HCT116 (cell line): ENCODE results near the gene ZNF648. TPM values are rescaled to one million over a fixed set of nuclear protein-coding genes. Genes with fewer than 3 reads are reported as not detected.

Experiments used
- ATAC-seq: fragments of 200-7000 bp; cut with Tn5 transposase; 2 replicates; pipeline ENCODE4 v1.9.1; 2020; ENCODE audit warnings: mild to moderate bottlenecking, moderate library complexity
- BruUV-seq: library from RNA; stranded (reverse); fragments of 400-500 nt; replicated peaks from 2 replicates; lab custom pipeline; 2021; lab: Mats Ljungman, UMichigan
- CTCF ChIA-PET: fragments of 300-600 bp; sonication (Branson Sonifier 250); formaldehyde crosslinking; loops from one replicate; lab custom pipeline; 2021; ENCODE audit warnings: antibody characterized with exemption; lab: Charles Lee
- POLR2A ChIA-PET: fragments of 300-600, 350-600 bp; sonication (Branson Sonifier 250); formaldehyde crosslinking; loops from one replicate; lab custom pipeline; 2021; ENCODE audit warnings: antibody characterized with exemption; lab: Charles Lee
- RAD21 ChIA-PET, 2 experiments: fragments of 300-600 bp; sonication (Branson Sonifier 250); formaldehyde crosslinking; loops; one replicate each; lab custom pipeline; 2023; ENCODE audit warnings: low total read pairs in 2 of 2; ENCODE audit not compliant: uncharacterized antibody in 2 of 2, unreplicated experiment in 2 of 2, low non-redundant PET in 1 of 2; lab: Charles Lee
- DNase-seq: peaks from one replicate; pipeline ENCODE4 v3.0.0-alpha.2; 2010; ENCODE audit warnings: low read depth, low spot score
- H2AFZ ChIP-seq: fragments of 200-600 bp; shearing (Covaris generic), sonication (generic); 2 replicates; pipeline ENCODE4 v1.6.1; 2017; ENCODE audit warnings: low read depth, mixed run types, mixed read lengths, antibody characterized with exemption, low read length; ENCODE audit not compliant: poor library complexity, severe bottlenecking
- H3K27ac ChIP-seq: 2 replicates; pipeline ENCODE4 v1.5.1; 2012; ENCODE audit warnings: low read depth, low read length
- H3K27me3 ChIP-seq: fragments of 200-600 bp; sonication (generic); 2 replicates; pipeline ENCODE4 v1.6.1; 2016; ENCODE audit warnings: mixed run types, low read length, mixed read lengths; ENCODE audit not compliant: insufficient read depth
- H3K36me3 ChIP-seq, 2 experiments: fragments of 200-500 bp in 1 of 2; fragments of 200-600 bp in 1 of 2; sonication (Bioruptor generic) in 1 of 2; sonication (generic) in 1 of 2; 2 replicates each; pipeline versions ENCODE4 v1.5.1 to v1.6.1; 2014 to 2016; ENCODE audit warnings: low read length in 2 of 2, inconsistent platforms in 1 of 2, mixed read lengths in 1 of 2, mixed run types in 1 of 2; ENCODE audit not compliant: insufficient read depth in 2 of 2, control insufficient read depth in 1 of 2
- H3K4me1 ChIP-seq, 2 experiments: fragments of 200-600 bp in 1 of 2; sonication (generic) in 1 of 2; 2 replicates each; pipeline versions ENCODE4 v1.5.1 to v1.6.1; 2012 to 2017; ENCODE audit warnings: low read length in 2 of 2, inconsistent platforms in 1 of 2, mild to moderate bottlenecking in 1 of 2, mixed read lengths in 1 of 2, mixed run types in 1 of 2, moderate library complexity in 1 of 2; ENCODE audit not compliant: insufficient read depth in 2 of 2, control insufficient read depth in 1 of 2
- H3K4me2 ChIP-seq: fragments of 200-600 bp; sonication (generic); 2 replicates; pipeline ENCODE4 v1.6.1; 2017; ENCODE audit warnings: mixed run types, low read length, mixed read lengths
- H3K4me3 ChIP-seq, 2 experiments: fragments of 200-600 bp in 1 of 2; sonication (generic) in 1 of 2; replicated peaks in 1 of 2; 2 replicates each; pipeline ENCODE4 v1.5.1; 2011 to 2016; ENCODE audit warnings: low read length in 2 of 2, control low read depth in 1 of 2, low read depth in 1 of 2, mild to moderate bottlenecking in 1 of 2, mixed read lengths in 1 of 2, mixed run types in 1 of 2
- H3K79me2 ChIP-seq: fragments of 200-600 bp; sonication (generic); 2 replicates; pipeline ENCODE4 v1.6.1; 2017; ENCODE audit warnings: mild to moderate bottlenecking, mixed run types, low read length, moderate library complexity, mixed read lengths; ENCODE audit not compliant: insufficient read depth
- H3K9ac ChIP-seq: fragments of 200-600 bp; sonication (generic); 2 replicates; pipeline ENCODE4 v1.6.1; 2016; ENCODE audit warnings: low read length, mixed read lengths
- H3K9me2 ChIP-seq: fragments of 200-600 bp; sonication (generic), shearing (Covaris generic); 2 replicates; pipeline ENCODE4 v1.6.1; 2017; ENCODE audit warnings: mixed run types, mild to moderate bottlenecking, moderate library complexity; ENCODE audit not compliant: insufficient read depth
- H3K9me3 ChIP-seq, 2 experiments: fragments of 200-500 bp in 1 of 2; fragments of 200-600 bp in 1 of 2; sonication (Bioruptor generic) in 1 of 2; sonication (generic) in 1 of 2; 2 replicates each; pipeline ENCODE4 v1.6.1; 2014 to 2017; ENCODE audit warnings: low read length in 2 of 2, mixed read lengths in 2 of 2, inconsistent platforms in 1 of 2, low read depth in 1 of 2, mild to moderate bottlenecking in 1 of 2, mixed run types in 1 of 2, moderate library complexity in 1 of 2; ENCODE audit not compliant: control insufficient read depth in 1 of 2, insufficient read depth in 1 of 2
- H4K20me1 ChIP-seq: fragments of 200-600 bp; sonication (generic), shearing (Covaris generic); 2 replicates; pipeline ENCODE4 v1.6.1; 2017; ENCODE audit warnings: mixed run types, mild to moderate bottlenecking, moderate library complexity; ENCODE audit not compliant: insufficient read depth
- ATF3 ChIP-seq: IDR thresholded peaks from 2 replicates; pipeline ENCODE4 v1.6.1; 2012
- CBX3 ChIP-seq: IDR thresholded peaks from 2 replicates; pipeline ENCODE4 v1.6.1; 2012; ENCODE audit warnings: low read depth
- CEBPB ChIP-seq: IDR thresholded peaks from 2 replicates; pipeline ENCODE4 v1.6.1; 2012; ENCODE audit warnings: low read depth
- EGR1 ChIP-seq: IDR thresholded peaks from 2 replicates; pipeline ENCODE4 v1.6.1; 2012; ENCODE audit warnings: low read depth
- EZH2phosphoT487 ChIP-seq: fragments of 200-600 bp; IDR thresholded peaks from 2 replicates; pipeline ENCODE4 v1.6.1; 2018; ENCODE audit warnings: antibody characterized with exemption, borderline replicate concordance
- MAX ChIP-seq: IDR thresholded peaks from 2 replicates; pipeline ENCODE4 v1.6.1; 2012
- POLR2A ChIP-seq: IDR thresholded peaks from 2 replicates; pipeline ENCODE4 v1.7.0; 2011; ENCODE audit warnings: borderline replicate concordance; ENCODE audit not compliant: insufficient read depth, insufficient read length; ENCODE audit errors: extremely low read depth
- POLR2AphosphoS5 ChIP-seq: IDR thresholded peaks from 2 replicates; pipeline ENCODE4 v1.6.1; 2011; ENCODE audit warnings: mild to moderate bottlenecking, low read depth, low read length, moderate library complexity
- REST ChIP-seq: IDR thresholded peaks from 2 replicates; pipeline ENCODE4 v1.6.1; 2012; ENCODE audit warnings: low read depth
- SP1 ChIP-seq: IDR thresholded peaks from 2 replicates; pipeline ENCODE4 v1.6.1; 2012; ENCODE audit warnings: low read depth
- YY1 ChIP-seq: IDR thresholded peaks from 2 replicates; pipeline ENCODE4 v1.6.1; 2011; ENCODE audit warnings: low read length, low read depth, moderate library complexity, mild to moderate bottlenecking; ENCODE audit not compliant: insufficient replicate concordance; ENCODE audit errors: extremely low read depth
- ZFX ChIP-seq: fragments of 450-650 bp; IDR thresholded peaks from 2 replicates; pipeline ENCODE4 v1.6.1; 2017
- intact Hi-C: fragments of 100-400 bp; cut with micrococcal nuclease; formaldehyde crosslinking; loops from 2 replicates; pipeline ENCODE4 v1.10.0; 2022
- total RNA-seq: library from RNA; stranded (reverse); gene quantifications from one replicate; pipeline ENCODE4 v1.2.1, GENCODE V29; 2021; ENCODE audit not compliant: unreplicated experiment
- TF ChIP-seq, protein P1 (sequence below), 3 experiments: fragments of 200-600 bp in 1 of 3; sonication (generic) in 1 of 3; IDR thresholded peaks in 2 of 3; conservative IDR thresholded peaks in 1 of 3; 2 replicates each; pipeline ENCODE4 v1.5.1; 2012 to 2017; ENCODE audit warnings: low read depth in 2 of 3, low read length in 2 of 3, antibody characterized with exemption in 1 of 3, borderline replicate concordance in 1 of 3, control low read depth in 1 of 3, mild to moderate bottlenecking in 1 of 3, mixed read lengths in 1 of 3, mixed run types in 1 of 3, moderate library complexity in 1 of 3; ENCODE audit not compliant: insufficient read depth in 1 of 3
- TF ChIP-seq, protein P2 (sequence below): IDR thresholded peaks from 2 replicates; pipeline ENCODE4 v1.6.1; 2011; ENCODE audit warnings: mild to moderate bottlenecking, low read length, moderate library complexity; ENCODE audit not compliant: insufficient replicate concordance; ENCODE audit errors: extremely low read depth

Gene ZNF648
- total RNA-seq, 1 experiment from 2014 or later = 0.57 TPM

DNA sequence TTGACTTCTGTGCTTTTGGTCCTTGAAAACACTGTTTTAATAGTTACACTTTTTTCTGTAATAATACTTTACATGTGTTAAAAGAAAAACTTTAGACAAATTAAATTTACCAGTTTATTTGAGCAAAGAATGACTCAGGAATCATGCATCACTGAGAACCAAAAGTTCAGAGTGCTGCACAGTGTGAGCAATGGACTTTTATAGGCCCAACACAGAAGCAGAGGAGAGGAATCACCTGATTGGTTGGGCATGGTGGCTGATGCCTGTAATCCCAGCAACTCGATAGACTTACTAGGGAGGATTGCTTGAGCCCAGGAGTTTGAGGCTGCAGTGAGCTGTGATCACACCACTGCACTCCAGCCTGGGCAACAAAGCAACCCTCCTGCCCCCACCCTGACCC is 29.3 kb downstream of the ZNF648 start (continued):
- no peak for TF ChIP-seq YY1
- TF ChIP-seq CBX3 = no peak
- TF ChIP-seq POLR2AphosphoS5 = no peak
- no peak for TF ChIP-seq MAX
- no peak for TF ChIP-seq EGR1

DNA sequence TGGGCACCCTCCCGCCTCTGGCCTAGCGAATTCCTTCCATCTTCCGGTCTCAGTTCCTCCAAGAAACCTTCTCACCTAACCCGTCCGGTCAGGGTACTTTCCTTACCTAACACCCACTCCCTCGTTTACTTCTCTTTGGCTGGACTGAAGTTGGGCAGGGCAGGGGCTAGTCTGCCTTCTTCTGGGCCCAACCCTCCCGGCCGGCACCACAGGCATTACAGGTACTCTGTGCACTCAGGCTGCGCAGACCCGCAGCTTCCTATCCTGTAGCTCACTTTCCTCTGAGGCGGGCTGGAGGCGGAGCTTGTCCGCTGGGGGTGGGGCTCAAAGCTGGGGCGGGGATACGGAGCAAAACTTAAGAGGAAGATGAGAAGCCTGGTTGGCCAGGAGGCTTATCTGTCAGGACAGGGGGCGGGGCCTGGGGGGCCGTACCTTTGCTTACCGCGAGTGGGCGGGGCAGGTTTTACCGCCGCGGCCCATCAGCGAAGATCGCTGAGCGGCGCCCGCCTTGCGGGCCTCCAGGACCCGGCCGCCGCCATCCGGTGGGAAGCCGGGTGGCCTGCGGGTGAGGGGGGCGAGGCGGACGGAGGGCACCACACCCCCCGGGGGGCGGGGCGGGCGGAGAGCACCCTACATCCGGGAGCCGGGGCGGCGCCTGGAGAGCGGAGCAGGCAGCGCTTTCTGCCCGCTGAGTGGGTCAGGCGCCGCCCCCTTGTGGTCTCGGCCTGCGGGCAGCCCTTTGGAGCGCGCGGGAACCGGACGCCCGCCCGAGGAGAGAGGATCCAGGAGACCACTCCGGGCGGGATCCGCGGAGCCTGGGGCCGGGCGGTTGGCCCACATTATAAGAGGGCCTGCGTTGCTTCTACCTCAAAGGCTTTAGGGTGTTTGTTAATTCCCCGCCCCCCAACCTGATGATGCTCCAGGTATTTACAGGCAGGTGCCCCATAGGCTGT is 31.9 kb downstream of the ZNF648 start:
- Histone ChIP-seq H3K79me2 (no peaks in the 10 kb centered on the region), H3K4me1 (peaks cover 8 to 15% of the 10 kb centered on the region in 2 experiments; a peak in 3 of 4 replicates), H3K27me3 (no peaks in the 10 kb centered on the region), H3K36me3 (no peaks in the 10 kb centered on the region), H3K27ac (peak overlapping the region; percentile 77), H2AFZ (peak overlapping the region; percentile 84), H3K4me2 (peak overlapping the region; percentile 75), H3K9ac (peak overlapping the region; percentile 66), H3K9me3 (no peaks in the 10 kb centered on the region), H3K9me2 (no peaks in the 10 kb centered on the region), H3K4me3 (peak overlapping the region; percentile 67 to 70), H4K20me1 (no peaks in the 10 kb centered on the region)
- RAD21 ChIA-PET = interaction anchor here in 1 of 2 experiments (0.7 kb wide), 1 partner anchor 51 kb away, joined by 3 read pairs; no protein-coding TSS in a partner anchor
- peak; percentile 93 for DNase-seq
- intact Hi-C loops = loop anchor here (1.0 kb wide), 1 partner anchor 92 kb away; no protein-coding TSS in a partner anchor
- POLR2A ChIA-PET = interaction anchor here (0.5 to 1.8 kb wide), 7 partner anchors 9 to 535 kb away, joined by 3 to 5 read pairs (median 4); partner anchors contain the start of gene GLUL
- peak; percentile 90 for ATAC-seq
- BruUV-seq = no TSS peak
- CTCF ChIA-PET = interaction anchor here (1.0 kb wide), 2 partner anchors 25 to 93 kb away, joined by 4 to 8 read pairs; no protein-coding TSS in a partner anchor
- TF ChIP-seq CEBPB (no peak), SP1 (peak; percentile 67), ATF3 (no peak), POLR2A (peak; percentile 77), EZH2phosphoT487 (no peak), ZFX (peak; percentile 82), YY1 (peak; percentile 39), REST (no peak)
- TF ChIP-seq, protein P1, sequence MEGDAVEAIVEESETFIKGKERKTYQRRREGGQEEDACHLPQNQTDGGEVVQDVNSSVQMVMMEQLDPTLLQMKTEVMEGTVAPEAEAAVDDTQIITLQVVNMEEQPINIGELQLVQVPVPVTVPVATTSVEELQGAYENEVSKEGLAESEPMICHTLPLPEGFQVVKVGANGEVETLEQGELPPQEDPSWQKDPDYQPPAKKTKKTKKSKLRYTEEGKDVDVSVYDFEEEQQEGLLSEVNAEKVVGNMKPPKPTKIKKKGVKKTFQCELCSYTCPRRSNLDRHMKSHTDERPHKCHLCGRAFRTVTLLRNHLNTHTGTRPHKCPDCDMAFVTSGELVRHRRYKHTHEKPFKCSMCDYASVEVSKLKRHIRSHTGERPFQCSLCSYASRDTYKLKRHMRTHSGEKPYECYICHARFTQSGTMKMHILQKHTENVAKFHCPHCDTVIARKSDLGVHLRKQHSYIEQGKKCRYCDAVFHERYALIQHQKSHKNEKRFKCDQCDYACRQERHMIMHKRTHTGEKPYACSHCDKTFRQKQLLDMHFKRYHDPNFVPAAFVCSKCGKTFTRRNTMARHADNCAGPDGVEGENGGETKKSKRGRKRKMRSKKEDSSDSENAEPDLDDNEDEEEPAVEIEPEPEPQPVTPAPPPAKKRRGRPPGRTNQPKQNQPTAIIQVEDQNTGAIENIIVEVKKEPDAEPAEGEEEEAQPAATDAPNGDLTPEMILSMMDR (IDR thresholded peaks at IDR 0.05 in 2 of 3, conservative IDR thresholded peaks at IDR 0.05 in 1 of 3; ENCODE audit: borderline replicate concordance in 1 of 3, insufficient read depth in 1 of 3, low read depth in 2 of 3, low read length in 2 of 3) = peak in 2 of 3 experiments; percentile 13 to 31; a peak in 2 of 6 replicates
- TF ChIP-seq, protein P2, sequence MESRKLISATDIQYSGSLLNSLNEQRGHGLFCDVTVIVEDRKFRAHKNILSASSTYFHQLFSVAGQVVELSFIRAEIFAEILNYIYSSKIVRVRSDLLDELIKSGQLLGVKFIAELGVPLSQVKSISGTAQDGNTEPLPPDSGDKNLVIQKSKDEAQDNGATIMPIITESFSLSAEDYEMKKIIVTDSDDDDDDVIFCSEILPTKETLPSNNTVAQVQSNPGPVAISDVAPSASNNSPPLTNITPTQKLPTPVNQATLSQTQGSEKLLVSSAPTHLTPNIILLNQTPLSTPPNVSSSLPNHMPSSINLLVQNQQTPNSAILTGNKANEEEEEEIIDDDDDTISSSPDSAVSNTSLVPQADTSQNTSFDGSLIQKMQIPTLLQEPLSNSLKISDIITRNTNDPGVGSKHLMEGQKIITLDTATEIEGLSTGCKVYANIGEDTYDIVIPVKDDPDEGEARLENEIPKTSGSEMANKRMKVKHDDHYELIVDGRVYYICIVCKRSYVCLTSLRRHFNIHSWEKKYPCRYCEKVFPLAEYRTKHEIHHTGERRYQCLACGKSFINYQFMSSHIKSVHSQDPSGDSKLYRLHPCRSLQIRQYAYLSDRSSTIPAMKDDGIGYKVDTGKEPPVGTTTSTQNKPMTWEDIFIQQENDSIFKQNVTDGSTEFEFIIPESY = no peak
